NCI-H345 treated with DMSO at 0.1 percent for 48 hours (cell line): ENCODE measurements around the gene PRDM8.

Experiments used
- DNase-seq: peaks from one replicate; lab custom pipeline; 2025; ENCODE audit not compliant: unreplicated experiment; lab: John Stamatoyannopoulos, UW

PRDM8 gene

DNA sequence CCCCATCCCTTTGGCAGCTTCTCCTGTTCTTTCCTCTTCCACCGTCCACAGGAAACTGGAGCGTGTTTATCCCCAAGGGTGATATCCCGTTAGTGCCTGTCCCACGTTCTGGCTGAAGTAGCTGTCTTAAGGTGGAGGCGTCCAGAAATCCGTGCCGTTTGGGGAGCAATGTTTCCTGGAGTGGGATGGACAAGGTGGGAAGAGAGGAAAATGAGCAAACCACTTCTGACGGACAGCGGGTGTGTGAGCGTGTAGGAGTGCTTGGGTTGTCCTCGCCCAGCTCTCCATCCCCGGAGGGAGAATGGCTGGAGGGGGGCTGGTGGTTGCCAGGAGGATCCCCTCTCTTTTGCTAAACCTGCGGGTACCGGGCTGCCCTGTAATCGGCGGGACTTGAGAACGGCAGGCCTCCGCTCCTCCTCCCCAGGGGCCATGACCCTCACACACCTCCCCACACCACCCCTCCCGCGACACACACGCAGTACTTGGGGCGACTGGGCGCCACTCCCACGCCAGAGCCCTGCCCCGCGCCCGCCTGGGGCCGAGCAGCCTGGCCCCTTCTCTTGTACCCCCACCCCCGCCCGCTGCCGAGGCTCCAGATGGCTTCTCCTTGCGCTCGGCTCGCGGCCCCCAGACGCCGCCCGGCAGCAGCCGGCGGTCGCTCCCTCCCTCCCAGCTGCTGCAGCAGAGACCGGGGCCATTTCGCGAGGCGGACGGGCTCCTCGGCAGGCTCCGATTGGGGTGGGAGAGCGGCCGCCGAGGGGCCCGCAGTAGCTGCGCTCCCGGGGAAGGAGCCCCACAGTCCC lies 13.9 kb upstream of the PRDM8 start:
- no peak for DNase-seq

DNA sequence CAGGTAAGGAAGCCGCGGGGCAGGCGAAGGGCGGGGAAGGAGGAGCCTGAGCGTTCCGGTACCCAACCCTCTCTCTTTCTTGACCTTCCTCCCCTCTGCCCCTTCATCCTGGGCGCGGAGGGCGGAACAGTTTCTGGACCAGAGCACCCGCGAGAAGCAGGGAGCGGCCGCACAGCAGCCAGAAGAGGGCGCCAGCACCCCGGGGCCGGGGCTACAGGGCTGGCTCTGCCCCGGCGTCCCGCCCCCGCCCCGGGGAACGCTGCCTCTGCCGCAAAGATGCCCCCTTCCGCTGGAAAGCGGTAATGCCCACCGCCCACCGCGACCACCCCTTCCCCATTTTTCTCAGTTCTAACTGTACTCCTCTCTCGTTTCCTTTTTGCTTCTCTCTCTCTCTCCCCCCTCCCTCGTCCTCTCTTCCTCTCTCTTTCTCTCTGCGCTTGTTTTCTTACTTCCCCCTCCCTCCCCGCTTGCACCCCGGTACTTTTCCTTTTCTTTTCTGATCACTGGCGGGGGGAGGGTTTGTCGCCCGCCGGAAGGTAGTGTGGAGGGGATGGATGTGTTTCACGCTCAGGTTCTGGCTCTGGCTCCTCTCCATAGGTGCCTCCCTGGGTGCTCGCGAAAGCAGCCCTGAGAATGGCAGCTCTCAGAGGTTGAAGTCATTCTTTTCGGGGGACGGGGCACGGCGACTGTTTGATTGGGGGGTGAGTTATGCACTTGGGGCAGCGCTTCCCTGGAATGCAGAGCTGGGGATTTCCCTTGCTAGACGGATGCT lies 13.1 kb upstream of the PRDM8 start:
- DNase-seq, result peak; percentile 32

DNA sequence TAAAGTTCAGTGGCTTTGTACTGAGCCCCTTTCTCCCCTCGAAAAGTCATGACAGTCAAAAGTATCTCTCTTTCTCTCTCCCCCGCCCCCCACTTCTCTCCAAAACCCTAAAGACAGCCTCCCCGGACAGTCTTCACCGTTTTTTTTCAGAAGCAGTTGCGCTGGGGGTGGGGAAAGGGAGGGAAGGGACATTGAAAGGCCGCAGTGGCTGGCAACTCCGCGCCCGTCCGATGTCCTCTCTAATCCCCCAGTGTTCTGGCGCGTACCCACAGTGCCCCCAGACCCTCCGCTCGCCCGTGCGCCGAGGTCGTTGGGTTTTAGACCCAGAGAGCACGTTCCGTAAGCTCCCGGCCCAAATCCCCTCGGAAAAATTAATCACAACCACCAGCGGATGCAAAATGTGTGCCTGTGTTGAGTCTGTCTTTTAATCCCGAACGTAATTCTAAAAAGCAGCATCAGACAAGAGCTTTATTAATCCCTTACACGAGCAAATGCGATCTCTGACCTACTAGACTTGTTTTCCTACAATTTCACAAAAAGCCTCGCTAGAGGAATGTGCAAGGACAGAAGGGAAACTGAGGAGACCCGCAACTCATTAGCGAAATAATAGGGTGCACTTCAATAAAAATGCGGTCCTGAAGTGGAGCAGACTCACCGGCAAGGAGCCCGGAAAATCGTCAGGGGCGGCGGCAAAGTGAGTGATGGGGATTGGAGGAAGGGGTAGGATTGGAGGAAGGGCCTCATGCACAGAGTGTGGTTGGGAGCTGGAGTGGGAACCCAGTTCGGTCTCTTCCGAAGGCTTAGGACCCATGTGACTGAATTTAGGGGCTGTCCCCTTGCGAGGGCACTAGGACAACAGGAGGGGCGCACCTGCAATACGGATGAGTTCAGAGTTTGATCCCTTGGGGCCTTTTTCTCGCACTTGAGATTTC lies 12.2 kb upstream of the PRDM8 start:
- no peak for DNase-seq

DNA sequence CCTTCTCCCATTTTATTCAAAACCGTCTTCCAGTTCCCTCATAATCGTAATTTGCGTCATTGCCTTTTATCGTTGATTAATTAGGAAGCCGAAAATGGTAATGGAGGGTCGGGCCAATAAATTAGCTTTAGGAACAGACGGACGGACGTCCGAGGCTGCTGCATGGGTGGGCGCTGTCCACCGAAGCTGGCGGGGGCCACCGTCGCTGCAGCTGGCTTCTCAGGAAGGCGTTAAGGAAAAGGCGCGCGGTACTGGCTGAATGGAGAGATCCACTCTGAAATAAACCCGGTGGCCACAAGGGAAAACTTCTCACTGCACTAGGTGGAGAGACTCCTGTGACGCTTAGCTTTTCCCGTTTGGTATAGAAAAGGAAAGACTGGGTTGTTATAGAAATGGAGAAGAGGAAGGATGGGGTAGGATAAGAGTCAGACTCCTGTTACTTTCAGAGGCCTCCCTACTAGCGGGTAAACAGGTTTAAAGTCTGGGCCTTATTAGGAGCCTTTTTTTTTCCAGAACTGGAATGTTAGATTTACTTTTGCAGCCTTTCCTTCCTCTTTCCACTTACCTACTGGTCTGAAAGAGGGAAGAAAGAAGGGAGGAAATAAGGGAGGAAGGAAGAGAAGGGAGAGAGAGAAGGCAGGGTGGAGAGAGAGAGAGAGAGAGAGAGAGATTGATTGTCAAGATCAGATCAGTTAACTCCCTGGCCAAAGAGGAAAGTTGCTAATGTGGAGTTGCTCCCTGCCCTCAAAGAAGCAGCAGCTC lies 11.3 kb upstream of the PRDM8 start:
- no peak for DNase-seq

DNA sequence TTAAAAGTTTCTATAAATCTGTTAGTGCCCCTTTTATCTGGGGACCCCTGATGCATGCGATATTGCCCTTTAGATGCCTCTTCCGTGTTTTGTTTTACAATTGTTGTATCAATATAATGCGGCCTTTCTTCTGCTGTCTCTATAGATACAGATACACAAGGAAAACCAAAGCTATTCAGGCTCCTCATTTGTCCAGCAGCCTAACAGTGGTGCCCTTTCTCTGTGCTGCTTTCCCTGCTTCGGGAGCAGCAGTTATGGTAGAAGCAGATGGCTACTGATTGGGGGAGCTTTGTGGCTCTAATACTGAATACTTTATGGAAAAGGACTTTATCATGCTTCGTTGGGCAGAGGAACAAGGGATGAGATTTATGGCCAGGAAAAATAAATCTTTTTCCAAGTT lies 10.6 kb upstream of the PRDM8 start:
- no peak for DNase-seq

DNA sequence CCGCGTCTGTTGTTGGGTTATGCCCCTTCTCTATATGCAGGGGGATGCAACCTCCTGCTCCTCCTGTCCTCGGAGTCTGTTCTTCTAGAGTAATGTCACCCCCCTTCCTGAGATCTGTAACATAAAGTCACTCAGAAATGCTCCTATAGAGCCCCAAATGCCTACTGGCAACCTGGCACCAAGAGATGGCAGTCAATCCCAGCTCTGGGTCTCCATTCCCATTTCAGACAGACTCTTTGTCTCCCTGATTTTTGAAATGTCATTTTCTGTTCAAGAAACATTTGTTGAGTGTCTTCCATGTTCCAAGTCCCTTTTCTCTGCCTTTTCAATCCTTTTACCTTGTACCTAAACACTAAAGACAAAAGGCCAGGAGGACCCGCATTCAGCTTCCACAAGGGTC lies 9.6 kb upstream of the PRDM8 start:
- no peak for DNase-seq

DNA sequence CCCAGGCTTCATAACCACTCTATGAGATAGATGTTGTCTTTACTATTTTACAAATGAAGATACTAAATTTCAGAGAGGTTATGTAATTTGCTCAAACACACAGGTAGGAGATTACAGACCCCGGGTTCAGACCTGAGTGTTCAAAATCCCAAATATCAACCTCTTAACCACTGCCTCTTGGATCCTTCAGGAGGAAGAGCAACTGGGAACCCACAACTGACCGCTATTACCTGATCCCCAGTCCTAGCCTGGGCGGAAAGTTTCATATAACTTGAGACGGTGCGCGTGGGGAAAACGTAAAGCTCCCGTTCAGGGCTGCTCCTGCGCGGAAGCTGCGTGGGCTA lies 8.9 kb upstream of the PRDM8 start:
- DNase-seq, result no peak

DNA sequence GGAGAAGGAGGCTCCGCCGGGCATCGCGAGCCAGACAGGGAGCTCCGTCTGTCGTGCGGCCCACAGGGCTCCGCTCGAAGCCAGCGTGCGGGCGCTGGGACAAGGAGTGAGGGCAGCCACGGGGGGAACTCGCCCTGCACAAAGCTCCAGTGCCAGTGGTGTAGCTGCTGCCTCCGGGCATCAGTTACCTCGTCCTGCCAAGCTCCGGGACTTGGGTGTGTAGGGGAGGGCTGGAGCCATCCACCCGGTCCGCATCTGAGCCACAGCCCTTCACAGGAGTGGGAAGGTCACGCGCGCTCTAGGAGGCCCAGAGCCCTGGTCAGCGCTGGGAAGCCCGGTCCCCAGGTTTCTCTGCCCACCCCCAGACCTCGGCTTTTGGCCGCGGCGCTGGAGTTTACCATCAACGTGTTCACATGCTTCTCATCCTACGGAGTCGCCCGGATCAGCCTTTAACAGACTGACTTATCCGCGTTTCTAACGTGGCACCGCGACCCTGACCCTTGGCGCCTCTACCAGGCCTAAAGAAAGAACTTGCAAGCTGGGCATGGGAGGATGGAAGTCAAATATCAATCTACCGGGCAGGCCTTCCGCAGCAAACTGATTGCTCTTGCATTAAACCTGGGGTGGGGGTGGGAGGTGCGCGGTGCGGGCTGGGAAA lies 8.4 kb upstream of the PRDM8 start:
- DNase-seq, result no peak

DNA sequence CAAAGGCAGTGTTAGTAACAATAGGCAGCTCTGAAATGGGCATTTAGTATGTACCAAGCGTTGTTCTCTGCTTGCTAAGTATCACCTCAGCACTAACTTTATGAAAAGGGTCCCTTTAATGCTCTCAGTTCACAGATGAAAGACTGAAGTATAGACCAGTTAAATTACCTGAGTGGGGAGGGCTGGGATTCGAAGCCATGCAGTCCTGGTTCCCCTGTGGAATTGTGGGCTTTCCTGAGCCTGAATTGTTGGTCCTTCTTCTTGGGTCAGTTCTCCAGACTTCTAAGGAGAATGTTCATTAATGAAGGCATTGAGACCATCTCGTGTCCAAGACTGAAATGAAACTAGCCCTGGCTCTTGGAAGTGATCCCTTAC lies 7.7 kb upstream of the PRDM8 start:
- DNase-seq, result no peak

DNA sequence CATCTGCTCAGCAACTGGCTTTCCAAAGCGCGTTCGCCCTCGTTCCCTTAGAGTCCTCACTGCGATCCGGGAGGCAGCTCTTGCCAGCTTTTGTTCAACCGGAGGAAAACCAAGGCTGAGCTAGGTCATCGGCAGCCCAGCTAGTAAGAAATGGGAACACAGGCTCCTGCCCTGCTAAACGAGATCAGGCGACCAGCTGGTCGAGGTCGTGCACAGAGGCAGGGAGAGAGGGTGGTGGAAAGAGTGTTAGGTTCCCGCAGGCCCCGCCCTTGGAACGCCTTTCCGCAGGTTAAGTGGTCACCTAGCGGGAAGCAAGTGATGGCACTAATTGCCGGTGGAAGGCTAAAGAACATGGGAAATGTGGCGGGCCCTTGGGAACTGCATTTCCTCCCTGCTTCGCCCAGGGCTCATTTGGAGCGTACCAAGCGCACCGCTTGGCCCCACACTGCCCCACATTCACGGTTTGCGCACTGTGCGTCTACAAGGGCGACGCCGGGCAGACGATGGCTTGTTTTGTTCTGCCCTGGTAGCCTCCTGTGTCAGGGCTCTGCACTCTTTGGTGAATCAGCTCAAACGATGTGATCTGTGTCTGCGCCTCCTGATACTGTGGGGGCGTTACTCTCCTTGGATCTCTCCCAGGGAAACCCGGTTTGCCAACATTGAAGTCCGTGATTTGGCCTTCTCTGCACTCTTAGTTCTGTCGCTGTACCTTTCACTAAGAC lies 7.2 kb upstream of the PRDM8 start:
- no peak for DNase-seq

DNA sequence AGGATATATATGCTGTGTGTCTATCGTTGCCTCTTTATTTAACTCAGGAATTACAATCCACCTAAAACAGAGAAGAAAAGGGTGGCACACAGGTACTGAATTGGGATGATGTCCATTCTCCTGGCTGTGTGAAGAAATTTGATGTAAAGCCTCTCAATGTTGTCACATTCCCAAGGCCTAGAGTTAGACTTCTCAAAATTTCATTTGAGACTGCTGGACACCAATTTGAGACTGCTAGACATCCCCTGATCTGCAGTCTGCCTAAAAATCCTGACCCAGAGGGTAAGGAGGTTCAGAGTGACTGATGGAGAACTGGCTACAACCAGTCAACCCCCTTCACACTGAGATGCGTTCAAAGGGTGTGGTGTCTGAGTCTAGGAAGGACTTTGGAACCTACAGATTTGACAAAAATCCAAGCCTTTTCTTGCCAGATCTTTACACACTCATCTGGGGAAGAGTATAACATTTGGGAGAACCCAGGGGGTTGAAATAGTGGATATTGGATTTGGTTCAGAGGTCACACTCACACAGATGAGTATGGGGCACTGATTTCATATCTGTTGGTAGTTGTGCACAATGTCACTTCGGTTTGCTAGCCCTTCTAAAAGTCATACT lies 4.9 kb upstream of the PRDM8 start:
- DNase-seq, result no peak

DNA sequence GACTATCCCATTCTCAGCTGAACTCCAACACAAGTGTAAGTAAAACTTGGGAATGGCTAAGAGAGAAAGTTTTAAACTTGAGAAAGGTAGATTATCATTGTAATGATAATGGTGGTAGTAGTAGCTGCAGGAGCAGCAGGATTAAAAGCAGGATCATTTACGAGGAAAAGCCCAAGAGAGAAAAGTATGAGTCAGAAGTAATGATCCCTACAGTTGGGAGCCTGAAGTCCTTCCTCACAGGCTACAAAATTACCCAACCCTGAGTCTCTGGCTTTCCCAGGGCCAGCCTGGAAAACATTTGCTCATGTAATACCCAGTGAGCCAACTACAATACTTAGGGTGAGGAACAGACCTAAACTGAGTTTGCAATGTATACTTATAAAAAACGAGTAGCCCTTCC lies 4.4 kb upstream of the PRDM8 start:
- DNase-seq, result no peak

DNA sequence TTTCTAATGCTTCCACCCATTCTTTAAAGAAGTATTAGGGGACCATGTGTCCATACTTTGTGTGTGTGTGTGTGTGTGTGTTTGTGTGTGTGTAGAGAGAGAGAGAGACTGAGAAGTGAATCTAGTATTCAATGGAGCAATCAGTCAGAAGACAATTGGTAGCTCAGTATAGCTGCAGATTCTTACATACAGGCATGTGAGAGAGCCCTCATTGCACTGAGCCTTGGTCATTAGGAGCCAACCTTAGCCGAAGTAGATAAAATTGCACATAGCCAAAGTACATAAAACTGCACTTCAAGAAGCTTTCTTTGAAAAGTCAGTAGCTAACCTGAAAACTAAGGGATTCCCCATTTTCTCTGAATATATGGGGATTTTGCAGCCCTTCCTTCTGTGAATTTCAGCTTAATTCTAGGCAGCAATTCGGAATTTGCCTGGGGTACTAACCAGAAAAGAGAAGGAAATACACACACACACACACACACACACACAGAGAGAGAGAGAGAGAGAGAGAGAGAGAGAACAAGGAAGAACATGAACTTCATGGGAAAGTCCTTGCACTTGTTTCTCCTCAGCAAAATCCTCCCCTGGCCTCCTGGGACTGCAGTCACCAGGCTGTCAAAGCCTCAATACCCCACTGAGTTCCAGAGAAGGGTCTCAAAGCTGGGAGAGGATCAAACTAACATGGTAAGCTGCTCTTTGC lies 1.7 kb upstream of the PRDM8 start:
- no peak for DNase-seq

DNA sequence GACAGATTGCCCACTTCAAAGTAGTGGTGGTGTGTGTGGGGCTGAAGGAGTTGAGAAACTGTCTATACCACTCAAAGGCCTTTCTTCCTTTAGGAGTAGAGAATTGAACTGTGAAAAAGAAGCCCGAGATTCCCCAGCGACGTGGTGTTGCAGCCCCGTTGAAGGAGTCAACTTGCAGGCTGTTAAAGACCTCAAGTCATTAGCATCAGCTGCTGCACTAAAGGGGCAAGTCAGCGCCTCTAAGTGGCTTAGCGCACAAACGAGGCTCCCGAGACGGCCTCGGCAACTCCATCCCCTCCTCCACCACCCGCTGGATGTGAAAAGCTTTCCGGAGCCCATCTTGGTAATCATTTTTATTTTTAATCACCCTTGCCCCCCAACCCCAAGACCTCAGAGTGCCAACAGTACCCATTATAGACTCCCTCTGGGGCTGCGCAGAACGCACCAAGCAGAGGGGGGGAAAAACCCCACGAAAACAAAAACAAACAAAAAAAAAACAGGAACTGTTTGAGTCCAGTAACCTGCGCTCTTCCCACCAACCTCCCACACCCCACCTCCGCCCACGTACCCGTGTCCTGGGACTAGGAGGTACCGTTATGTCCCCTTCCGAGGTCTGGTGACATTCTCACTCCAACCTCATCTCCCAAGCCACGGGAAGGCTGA lies 913 bp upstream of the PRDM8 start:
- no peak for DNase-seq

DNA sequence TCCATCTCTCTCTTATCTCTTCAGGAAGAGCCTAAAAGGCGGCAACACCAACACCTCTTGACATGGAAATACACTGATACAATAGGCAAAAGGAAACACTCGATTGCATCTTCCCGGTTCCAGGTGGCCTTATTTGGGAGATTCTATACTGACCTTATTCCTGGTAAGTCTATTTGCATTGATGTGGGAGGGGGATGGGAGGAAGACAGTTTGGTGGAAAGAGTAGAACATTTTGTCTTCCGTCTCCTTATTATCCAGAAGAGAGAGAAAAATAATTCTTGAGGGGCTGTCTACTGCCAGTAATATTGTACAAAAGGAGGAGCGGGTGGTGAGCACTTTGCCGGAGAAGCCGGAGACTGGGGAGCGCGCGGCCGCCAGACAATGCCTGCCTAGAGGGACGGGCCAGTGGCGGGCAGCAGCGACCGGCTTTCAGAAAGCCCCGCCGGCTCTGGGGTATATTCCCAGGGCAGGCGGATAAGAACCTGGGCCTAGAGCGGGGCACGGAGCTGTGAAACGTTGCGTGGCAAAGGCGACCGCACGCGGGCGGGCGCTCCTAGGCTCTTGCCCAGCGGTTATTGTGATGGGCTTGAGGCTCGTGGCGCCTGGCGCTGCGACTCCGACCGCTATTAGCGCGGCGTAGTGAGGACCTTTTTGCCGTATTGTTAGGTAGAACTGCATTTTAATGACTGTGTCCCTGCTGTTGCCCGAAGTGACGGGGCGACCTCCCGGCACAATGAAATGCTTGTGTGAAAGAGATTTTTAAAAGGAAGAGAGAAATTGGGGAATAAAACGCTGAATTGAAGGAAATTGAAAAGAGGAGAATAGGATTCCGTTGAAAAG lies 518 bp downstream of the PRDM8 start:
- peak; percentile 42 for DNase-seq

DNA sequence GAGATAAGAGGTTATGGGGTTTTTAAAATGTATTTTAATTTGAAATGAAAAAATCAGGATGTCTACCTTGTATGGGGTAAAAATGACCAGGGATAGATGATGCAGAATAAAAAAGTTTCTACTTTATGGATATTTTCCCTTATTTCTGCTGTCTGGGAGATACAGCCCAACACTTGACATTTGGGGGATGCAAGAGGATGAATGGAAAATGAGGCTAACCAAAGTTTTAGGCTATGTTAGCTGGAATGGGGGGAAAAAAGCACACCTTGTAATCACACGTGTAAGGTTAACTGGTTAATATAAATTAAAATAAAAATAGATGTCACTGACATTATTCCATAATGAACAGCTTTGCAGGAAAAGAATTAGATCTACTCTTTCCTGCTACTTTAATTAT lies 1.1 kb downstream of the PRDM8 start:
- no peak for DNase-seq

DNA sequence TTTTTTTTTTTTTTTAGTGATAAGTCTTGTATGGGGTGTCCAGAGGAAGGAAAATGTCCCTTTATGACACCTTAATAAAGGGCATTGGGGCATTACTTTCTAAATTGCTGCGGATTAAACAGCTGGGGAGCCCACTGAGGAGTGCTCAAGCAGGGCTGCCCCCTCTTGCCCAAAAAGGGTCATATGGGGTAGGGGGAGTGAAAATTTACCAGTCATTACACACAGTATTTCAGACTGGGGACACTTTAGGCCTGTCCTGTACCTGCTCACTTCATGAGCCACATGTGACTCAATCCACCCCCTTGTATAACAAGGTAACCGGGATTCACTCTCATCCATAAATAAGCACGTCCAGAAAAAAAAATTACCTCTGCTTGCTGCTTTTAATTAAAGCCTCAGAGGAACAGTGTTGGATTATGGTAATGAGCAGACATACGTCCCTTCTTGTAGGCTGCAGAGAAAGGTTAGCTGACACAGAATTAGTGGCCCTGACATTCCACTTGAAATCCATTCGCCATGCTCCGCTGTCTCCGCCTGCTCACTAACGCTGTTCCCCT lies 1.8 kb downstream of the PRDM8 start:
- DNase-seq, result no peak
